ENCODE measurements around the gene RBM14. TPM values are rescaled to one million over a fixed set of nuclear protein-coding genes. Genes with fewer than 3 reads are reported as not detected.

Gene RBM14
- total RNA-seq, 2 experiments from 2014 or later = 239 to 250 TPM

DNA sequence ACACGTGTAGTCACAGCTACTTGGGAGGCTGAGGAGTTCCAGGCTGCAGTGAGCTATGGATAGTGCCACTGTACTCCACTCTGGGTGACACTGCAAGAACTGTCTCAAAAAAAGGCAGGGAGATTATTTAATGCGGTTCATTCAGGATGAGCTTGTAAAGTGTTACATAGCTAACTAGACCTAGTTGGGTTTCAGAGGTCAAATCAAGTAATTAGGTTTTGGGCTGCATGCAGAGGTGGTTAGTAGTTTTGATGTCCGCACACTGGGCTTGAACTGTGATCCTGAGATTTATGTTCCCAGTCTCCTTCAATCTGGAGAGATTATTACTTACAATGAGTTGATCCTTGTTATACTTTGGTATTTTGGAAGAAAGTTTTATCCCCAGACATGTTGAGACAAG lies 20.0 kb downstream of the RBM14 start:
- intact Hi-C loops (cut with DNase I, micrococcal nuclease) = no loop called here
- ATAC-seq (ENCODE audit: poor library complexity) (no peak), DNase-seq (no peak)
- Mint-ChIP-seq H3K4me3 (no peak overlapping the region), H3K27ac (no peak overlapping the region), H3K9me3 (no peaks in the 10 kb centered on the region), H3K36me3 (ENCODE audit: low read depth) (peaks cover 71% of the 10 kb centered on the region), H3K4me1 (ENCODE audit: low read depth) (peaks cover 60% of the 10 kb centered on the region), H3K27me3 (no peaks in the 10 kb centered on the region)
- no peaks in the 10 kb centered on the region for H3K9me3 ChIP-seq (ENCODE audit: control insufficient read depth in 1 of 2, insufficient read depth in 1 of 2, low read length in 2 of 2)
- TF ChIP-seq, protein P1, sequence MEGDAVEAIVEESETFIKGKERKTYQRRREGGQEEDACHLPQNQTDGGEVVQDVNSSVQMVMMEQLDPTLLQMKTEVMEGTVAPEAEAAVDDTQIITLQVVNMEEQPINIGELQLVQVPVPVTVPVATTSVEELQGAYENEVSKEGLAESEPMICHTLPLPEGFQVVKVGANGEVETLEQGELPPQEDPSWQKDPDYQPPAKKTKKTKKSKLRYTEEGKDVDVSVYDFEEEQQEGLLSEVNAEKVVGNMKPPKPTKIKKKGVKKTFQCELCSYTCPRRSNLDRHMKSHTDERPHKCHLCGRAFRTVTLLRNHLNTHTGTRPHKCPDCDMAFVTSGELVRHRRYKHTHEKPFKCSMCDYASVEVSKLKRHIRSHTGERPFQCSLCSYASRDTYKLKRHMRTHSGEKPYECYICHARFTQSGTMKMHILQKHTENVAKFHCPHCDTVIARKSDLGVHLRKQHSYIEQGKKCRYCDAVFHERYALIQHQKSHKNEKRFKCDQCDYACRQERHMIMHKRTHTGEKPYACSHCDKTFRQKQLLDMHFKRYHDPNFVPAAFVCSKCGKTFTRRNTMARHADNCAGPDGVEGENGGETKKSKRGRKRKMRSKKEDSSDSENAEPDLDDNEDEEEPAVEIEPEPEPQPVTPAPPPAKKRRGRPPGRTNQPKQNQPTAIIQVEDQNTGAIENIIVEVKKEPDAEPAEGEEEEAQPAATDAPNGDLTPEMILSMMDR (IDR thresholded peaks at IDR 0.05) = no peak
- H3K27ac ChIP-seq (ENCODE audit: low read depth in 1 of 2, low read length in 2 of 2) = no peak overlapping the region
- CTCF ChIA-PET = interaction anchor here (1.1 to 5.4 kb wide), 4 partner anchors 13 to 44 kb away, joined by 3 to 47 read pairs (median 8); partner anchors contain the start of genes CCDC87, CCS and RBM14
- POLR2A ChIA-PET = interaction anchor here (15.8 kb wide), 1 partner anchor 13 kb away, joined by 511 read pairs; the partner anchor contains the start of gene RBM14
- no peaks in the 10 kb centered on the region for H3K27me3 ChIP-seq (ENCODE audit: control insufficient read depth in 1 of 2, insufficient read depth in 2 of 2, low read length in 2 of 2)
- peaks cover 20% of the 10 kb centered on the region for H3K36me3 ChIP-seq (ENCODE audit: insufficient read depth, low read length)
- H3K4me1 ChIP-seq (ENCODE audit: insufficient read depth, low read length) = peaks cover 61% of the 10 kb centered on the region
- H3K4me3 ChIP-seq (ENCODE audit: low read length) = no peak overlapping the region

DNA sequence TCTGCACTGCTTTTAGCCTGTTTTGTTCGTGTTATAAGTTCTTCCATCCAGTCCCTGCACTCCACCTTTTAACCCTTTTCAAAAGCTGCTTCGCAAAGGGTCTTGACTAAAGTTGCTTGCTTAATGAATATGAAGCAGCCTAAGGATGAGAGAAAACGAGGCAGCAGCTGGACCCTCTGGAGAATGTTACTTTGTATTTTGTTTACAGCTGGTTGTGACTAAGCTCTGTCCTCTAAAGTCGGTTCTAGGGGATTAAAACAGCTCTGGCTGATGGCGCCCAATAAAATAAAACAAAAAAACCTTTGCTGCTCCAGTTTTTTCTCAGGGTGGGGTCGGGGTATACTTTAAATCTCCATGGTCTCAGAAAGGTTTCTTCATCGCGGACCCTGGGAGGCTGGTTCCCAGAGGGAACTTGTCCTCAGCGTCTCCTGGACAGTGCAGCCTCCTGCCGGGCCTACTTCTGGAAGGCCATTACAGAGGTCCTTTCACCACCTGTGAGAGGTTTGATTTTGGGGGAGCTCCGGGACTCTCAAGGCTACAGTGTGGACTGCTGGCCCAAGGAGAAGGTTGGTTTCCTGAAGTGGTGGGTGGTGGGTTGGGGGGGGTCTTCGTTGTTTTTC lies 21.2 kb downstream of the RBM14 start:
- ChIA-PET CTCF (interaction anchor here (0.9 to 5.4 kb wide), 6 partner anchors 11 to 45 kb away, joined by 3 to 47 read pairs (median 8); partner anchors contain the start of genes CCDC87, CCS, RBM14 and RBM4B), POLR2A (interaction anchor here (0.6 to 15.8 kb wide), 35 partner anchors 9 to 1859 kb away, joined by 3 to 511 read pairs (median 7); partner anchors contain the start of genes ACTN3, CCDC87, CCS and CTSF)
- TF ChIP-seq, protein P1 (IDR thresholded peaks at IDR 0.05) = no peak
- no peaks in the 10 kb centered on the region for H3K9me3 ChIP-seq (ENCODE audit: control insufficient read depth in 1 of 2, insufficient read depth in 1 of 2, low read length in 2 of 2)
- H3K36me3 ChIP-seq (ENCODE audit: insufficient read depth, low read length) = peaks cover 33% of the 10 kb centered on the region
- peak overlapping the region; percentile 82 for H3K4me3 ChIP-seq (ENCODE audit: low read length)
- H3K4me1 ChIP-seq (ENCODE audit: insufficient read depth, low read length) = peaks cover 59% of the 10 kb centered on the region
- Mint-ChIP-seq H3K9me3 (no peaks in the 10 kb centered on the region), H3K36me3 (ENCODE audit: low read depth) (peaks cover 73% of the 10 kb centered on the region), H3K4me3 (peak overlapping the region; percentile 97), H3K4me1 (ENCODE audit: low read depth) (peaks cover 65% of the 10 kb centered on the region), H3K27me3 (no peaks in the 10 kb centered on the region), H3K27ac (peak overlapping the region; percentile 89)
- DNase-seq (no peak), ATAC-seq (ENCODE audit: poor library complexity) (no peak)
- intact Hi-C loops (cut with DNase I, micrococcal nuclease) = loop anchor here (1.0 to 2.0 kb wide), 5 partner anchors 18 to 59 kb away; partner anchors contain the start of genes CCDC87 (in 2 of the 2), CCS (in 2 of the 2), RBM4B (in 2 of the 2) and RBM14 (in 1 of the 2)
- no peaks in the 10 kb centered on the region for H3K27me3 ChIP-seq (ENCODE audit: control insufficient read depth in 1 of 2, insufficient read depth in 2 of 2, low read length in 2 of 2)
- H3K27ac ChIP-seq (ENCODE audit: low read depth in 1 of 2, low read length in 2 of 2) = peak overlapping the region; percentile 68 to 73

DNA sequence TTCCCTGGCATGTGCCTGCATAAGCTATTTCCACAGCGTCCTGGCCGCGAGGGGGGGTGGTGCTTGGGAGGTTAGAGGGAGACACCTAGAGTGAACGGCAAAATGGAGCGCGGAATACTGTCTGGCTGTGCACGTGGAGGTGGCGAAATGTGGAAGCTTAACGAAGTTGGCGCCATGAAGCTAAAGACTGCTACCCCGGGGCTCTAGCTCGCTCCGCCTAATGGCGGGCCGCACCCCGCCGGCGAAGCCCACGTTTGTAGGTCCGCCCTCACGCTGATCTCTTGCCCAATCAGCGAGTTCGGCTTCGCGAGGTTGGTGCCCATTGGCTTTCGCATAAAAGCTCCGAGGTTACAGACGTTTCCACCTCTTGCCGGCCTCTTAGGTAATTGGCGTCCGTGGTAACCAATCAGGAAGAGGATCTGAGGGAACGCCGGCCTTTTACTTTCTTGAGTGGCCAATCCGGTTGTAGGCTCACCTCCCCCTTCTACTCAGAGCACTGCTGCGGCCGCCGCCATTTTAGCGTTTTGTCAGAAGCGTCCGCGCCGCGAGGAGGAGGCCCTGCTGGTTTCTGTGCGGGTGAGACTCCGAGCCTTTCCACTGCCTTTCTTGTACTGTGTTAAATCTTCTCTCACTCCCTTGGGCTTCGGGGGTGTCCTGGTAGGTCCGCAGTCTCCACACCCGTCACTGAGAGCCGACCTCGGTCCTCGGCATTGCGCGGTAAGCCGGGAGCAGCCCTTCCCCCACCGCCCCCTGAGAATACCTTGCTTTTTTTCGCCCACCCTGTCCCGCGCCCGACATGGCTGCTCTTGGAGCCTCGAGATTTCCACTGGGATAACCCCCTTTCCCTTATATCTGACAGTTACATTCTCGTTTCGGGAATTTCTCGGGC lies 22.0 kb downstream of the RBM14 start, which contains the start of gene RBM4:
TSS of gene RBM4 (plus strand) at position 527 of the 889 bp plus-strand sequence. CDS start 1,009 bp downstream, outside the sequence.
- Histone ChIP-seq H3K27me3 (ENCODE audit: control insufficient read depth in 1 of 2, insufficient read depth in 2 of 2, low read length in 2 of 2) (no peaks in the 10 kb centered on the region), H3K27ac (ENCODE audit: low read depth in 1 of 2, low read length in 2 of 2) (peak within 1 kb of the TSS; percentile 94), H3K4me1 (ENCODE audit: insufficient read depth, low read length) (peaks cover 62% of the 10 kb centered on the region), H3K4me3 (ENCODE audit: low read length) (peak within 1 kb of the TSS; percentile 82), H3K36me3 (ENCODE audit: insufficient read depth, low read length) (peaks cover 40% of the 10 kb centered on the region), H3K9me3 (ENCODE audit: control insufficient read depth in 1 of 2, insufficient read depth in 1 of 2, low read length in 2 of 2) (no peaks in the 10 kb centered on the region)
- Mint-ChIP-seq H3K36me3 (ENCODE audit: low read depth) (peaks cover 74% of the 10 kb centered on the region), H3K9me3 (no peaks in the 10 kb centered on the region), H3K4me1 (ENCODE audit: low read depth) (peaks cover 73% of the 10 kb centered on the region), H3K27me3 (no peaks in the 10 kb centered on the region), H3K4me3 (peak within 1 kb of the TSS; percentile 97), H3K27ac (peak within 1 kb of the TSS; percentile 89)
- ATAC-seq (ENCODE audit: poor library complexity) (peak; percentile 89), DNase-seq (peak; percentile 90 to 99 (median 94))
- intact Hi-C loops (cut with DNase I, micrococcal nuclease) = loop anchor here (1.0 to 2.0 kb wide), 5 partner anchors 19 to 60 kb away; partner anchors contain the start of genes CCDC87 (in 2 of the 2), CCS (in 2 of the 2), RBM4B (in 2 of the 2) and RBM14 (in 1 of the 2)
- ChIA-PET CTCF (interaction anchor here (0.8 to 5.4 kb wide), 7 partner anchors 8 to 46 kb away, joined by 3 to 47 read pairs (median 4); partner anchors contain the start of genes CCDC87, CCS, RBM14 and RBM4B), POLR2A (interaction anchor here (0.6 to 15.8 kb wide), 39 partner anchors 9 to 1860 kb away, joined by 3 to 511 read pairs (median 6); partner anchors contain the start of genes ACTN3, CCDC87, CCS and CTSF)
- TF ChIP-seq, protein P1 (IDR thresholded peaks at IDR 0.05) = no peak

All from CD4-positive, alpha-beta T cell (primary cell).